ENCODE data around the gene AARSD1. TPM values are rescaled to one million over a fixed set of nuclear protein-coding genes. Genes with fewer than 3 reads are reported as not detected.
A peak's percentile ranks its signal among the peaks of the same experiment; 100 is the strongest.
"Not testable (repeated sequence)": the region's sequence is repeated elsewhere in the genome, so short reads cannot be mapped to it uniquely, and the experiment has no call there.

AARSD1 gene
- total RNA-seq, 1 donor from 2014 or later: 60.0 TPM

GRCh38 chr17:43006639-43007551 lies 42.6 kb upstream of the AARSD1 start, which contains the start of gene IFI35:
Gene IFI35, plus strand, starts transcription at chr17:43006784. Its CDS starts 164 bp downstream, at chr17:43006948.
- Mint-ChIP-seq H3K36me3 (peaks cover 2% of the 10 kb centered on the region), H3K9me3 (no peaks in the 10 kb centered on the region), H3K4me3 (peak within 1 kb of the TSS; percentile 87), H3K27me3 (no peaks in the 10 kb centered on the region), H3K4me1 (ENCODE audit: unreplicated experiment) (peaks cover 14% of the 10 kb centered on the region), H3K27ac (peak within 1 kb of the TSS; percentile 91)
- TF ChIP-seq CTCF (conservative IDR thresholded peaks at IDR 0.05): no peak
- DNase-seq (ENCODE audit: extremely low spot score, unreplicated experiment): no peak

- Mint-ChIP-seq H3K4me1 (ENCODE audit: unreplicated experiment) (peaks cover 17% of the 10 kb centered on the region), H3K9me3 (no peaks in the 10 kb centered on the region), H3K36me3 (peaks cover 13% of the 10 kb centered on the region), H3K4me3 (no peak overlapping the region), H3K27ac (peak overlapping the region; percentile 25), H3K27me3 (no peaks in the 10 kb centered on the region)
- no peak for TF ChIP-seq CTCF (conservative IDR thresholded peaks at IDR 0.05)
- no peak for DNase-seq (ENCODE audit: extremely low spot score, unreplicated experiment)
Measured at GRCh38 chr17:43003542-43004172, 39.4 kb upstream of the AARSD1 start.

- Mint-ChIP-seq H3K36me3 (peaks cover 13% of the 10 kb centered on the region), H3K4me1 (ENCODE audit: unreplicated experiment) (peaks cover 16% of the 10 kb centered on the region), H3K27ac (peak overlapping the region; percentile 48)
- H3K27me3 Mint-ChIP-seq; H3K4me3 Mint-ChIP-seq; DNase-seq (ENCODE audit: extremely low spot score, unreplicated experiment); H3K9me3 Mint-ChIP-seq: not testable (repeated sequence)
Measured at GRCh38 chr17:43000894-43001293, 36.6 kb upstream of the AARSD1 start.

- H3K4me1 Mint-ChIP-seq (ENCODE audit: unreplicated experiment): peaks cover 16% of the 10 kb centered on the region
- no peak for DNase-seq (ENCODE audit: extremely low spot score, unreplicated experiment)
- TF ChIP-seq CTCF (conservative IDR thresholded peaks at IDR 0.05): no peak
- peak overlapping the region; percentile 99 for H3K27ac Mint-ChIP-seq
- peak overlapping the region; percentile 99 for H3K4me3 Mint-ChIP-seq
- no peaks in the 10 kb centered on the region for H3K27me3 Mint-ChIP-seq
- no peaks in the 10 kb centered on the region for H3K9me3 Mint-ChIP-seq
- H3K36me3 Mint-ChIP-seq: peaks cover 13% of the 10 kb centered on the region
Measured at GRCh38 chr17:42999003-42999525, 34.8 kb upstream of the AARSD1 start.

GRCh38 chr17:42997984-42998938 lies 34.0 kb upstream of the AARSD1 start, which contains the start of gene RPL27:
Gene RPL27, plus strand, starts transcription at chr17:42998419. Its CDS starts 332 bp downstream, at chr17:42998751.
- Mint-ChIP-seq H3K4me3 (peak within 1 kb of the TSS; percentile 99), H3K4me1 (ENCODE audit: unreplicated experiment) (peaks cover 16% of the 10 kb centered on the region), H3K36me3 (peaks cover 13% of the 10 kb centered on the region), H3K27me3 (no peaks in the 10 kb centered on the region), H3K9me3 (no peaks in the 10 kb centered on the region), H3K27ac (peak within 1 kb of the TSS; percentile 99)
- peak; percentile 95 for DNase-seq (ENCODE audit: extremely low spot score, unreplicated experiment)
- TF ChIP-seq CTCF (conservative IDR thresholded peaks at IDR 0.05): peak; percentile 87

Data from type B pancreatic cell (in vitro differentiated cells).